Body of pancreas (tissue), 4 donors: ENCODE results near the gene ETNPPL. TPM values are rescaled to one million over a fixed set of nuclear protein-coding genes. Genes with fewer than 3 reads are reported as not detected.

Experiments used
- ATAC-seq: fragments of 150-250 bp; one replicate; pipeline ENCODE4 v1.9.1; 2016
- DNase-seq, 4 donors: peaks; one replicate each; pipeline ENCODE4 v3.0.0-alpha.2; 2019
- H3K27ac ChIP-seq, 4 donors: fragments of 200-600 bp; sonication (generic); 1 replicate in 3 of 4; 2 replicates in 1 of 4; pipeline versions ENCODE4 v1.5.1 to v1.6.1; 2016 to 2019; ENCODE audit warnings: mild to moderate bottlenecking in 1 of 4, mixed read lengths in 1 of 4, moderate library complexity in 1 of 4
- H3K27me3 ChIP-seq, 2 donors: fragments of 200-600 bp; sonication (generic); one replicate each; pipeline ENCODE4 v1.6.0; 2016; ENCODE audit warnings: mild to moderate bottlenecking in 1 of 2
- H3K36me3 ChIP-seq, 2 donors: fragments of 200-600 bp; sonication (generic); replicated peaks in 1 of 2; 2 replicates each; pipeline ENCODE4 v1.5.1; 2016; ENCODE audit warnings: low read depth in 2 of 2; ENCODE audit not compliant: insufficient read depth in 1 of 2
- H3K4me1 ChIP-seq: fragments of 200-600 bp; sonication (generic); one replicate; pipeline ENCODE4 v1.6.0; 2016
- H3K4me3 ChIP-seq, 2 donors: fragments of 200-600 bp; sonication (generic); 1 replicate in 1 of 2; 2 replicates in 1 of 2; pipeline ENCODE4 v1.5.1; 2016 to 2019
- H3K9me3 ChIP-seq, 3 donors: fragments of 200-600 bp; sonication (generic); 1 replicate in 2 of 3; 2 replicates in 1 of 3; pipeline ENCODE4 v1.5.1; 2016
- POLR2A ChIP-seq, 3 donors: fragments of 450-650 bp; IDR thresholded peaks; one replicate each; pipeline ENCODE4 v1.6.1; 2016; ENCODE audit warnings: antibody characterized with exemption in 3 of 3, mild to moderate bottlenecking in 2 of 3
- WGBS, 2 donors: methylation state at CpG; one replicate each; pipeline ENCODE4 v1.1.5; 2017; 5-methylcytosine and 5-hydroxymethylcytosine counted together
- intact Hi-C: fragments of 100-400 bp; cut with DNase I; formaldehyde crosslinking; loops from one replicate; pipeline ENCODE4 v1.15.1; 2023
- total RNA-seq, 2 donors: library from RNA; depleted of rRNA; stranded (reverse); fragments of >200 nt; gene quantifications; one replicate each; pipeline ENCODE4 v1.1.0, GENCODE V29; 2016
- TF ChIP-seq, protein P1 (sequence below), 7 experiments: fragments of 450-650 bp in 4 of 7; fragments of 200-600 bp in 3 of 7; sonication (generic) in 3 of 7; IDR thresholded peaks; one replicate each; pipeline ENCODE4 v1.5.1; 2016 to 2019; ENCODE audit warnings: antibody characterized with exemption in 7 of 7

ETNPPL gene
- total RNA-seq, 2 donors from 2014 or later = not detected

- Histone ChIP-seq H3K27me3 (no peaks in the 10 kb centered on the region), H3K4me1 (peaks cover 8% of the 10 kb centered on the region), H3K9me3 (no peaks in the 10 kb centered on the region), H3K36me3 (no peaks in the 10 kb centered on the region), H3K4me3 (no peak overlapping the region), H3K27ac (no peak overlapping the region)
- TF ChIP-seq POLR2A (IDR thresholded peaks at IDR 0.05) = no peak
- TF ChIP-seq, protein P1, sequence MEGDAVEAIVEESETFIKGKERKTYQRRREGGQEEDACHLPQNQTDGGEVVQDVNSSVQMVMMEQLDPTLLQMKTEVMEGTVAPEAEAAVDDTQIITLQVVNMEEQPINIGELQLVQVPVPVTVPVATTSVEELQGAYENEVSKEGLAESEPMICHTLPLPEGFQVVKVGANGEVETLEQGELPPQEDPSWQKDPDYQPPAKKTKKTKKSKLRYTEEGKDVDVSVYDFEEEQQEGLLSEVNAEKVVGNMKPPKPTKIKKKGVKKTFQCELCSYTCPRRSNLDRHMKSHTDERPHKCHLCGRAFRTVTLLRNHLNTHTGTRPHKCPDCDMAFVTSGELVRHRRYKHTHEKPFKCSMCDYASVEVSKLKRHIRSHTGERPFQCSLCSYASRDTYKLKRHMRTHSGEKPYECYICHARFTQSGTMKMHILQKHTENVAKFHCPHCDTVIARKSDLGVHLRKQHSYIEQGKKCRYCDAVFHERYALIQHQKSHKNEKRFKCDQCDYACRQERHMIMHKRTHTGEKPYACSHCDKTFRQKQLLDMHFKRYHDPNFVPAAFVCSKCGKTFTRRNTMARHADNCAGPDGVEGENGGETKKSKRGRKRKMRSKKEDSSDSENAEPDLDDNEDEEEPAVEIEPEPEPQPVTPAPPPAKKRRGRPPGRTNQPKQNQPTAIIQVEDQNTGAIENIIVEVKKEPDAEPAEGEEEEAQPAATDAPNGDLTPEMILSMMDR (IDR thresholded peaks at IDR 0.05) = no peak
- 81 to 88% methylated on average over 2 of the region's 2 CpGs for WGBS, 2 donors
- intact Hi-C loops = no loop called here
- ATAC-seq = no peak
- DNase-seq = no peak
These were observed 14.5 kb upstream of the ETNPPL start for GRCh38 chr4:108777388-108777787.

DNA sequence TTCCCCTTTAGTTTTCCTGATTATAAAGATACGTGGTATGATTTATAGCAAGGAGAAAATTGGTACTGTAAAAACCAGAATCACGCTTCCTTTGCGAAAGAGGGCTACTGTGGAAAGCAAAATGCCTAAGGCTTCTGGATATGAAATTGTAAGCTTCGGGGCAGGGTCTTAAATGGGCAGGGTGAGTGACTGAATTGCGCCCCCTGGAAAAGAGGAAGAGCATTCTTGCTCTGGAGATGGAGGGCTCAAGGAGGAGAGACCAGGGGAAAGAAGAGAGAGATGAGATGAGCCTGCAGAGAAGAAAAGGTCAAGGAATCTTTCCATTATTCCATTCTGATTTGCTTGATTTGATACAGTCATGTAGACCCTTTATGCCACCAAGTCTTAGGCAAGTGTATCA is 13.1 kb upstream of the ETNPPL start:
- Histone ChIP-seq H3K9me3 (no peaks in the 10 kb centered on the region), H3K27ac (no peak overlapping the region), H3K4me1 (peaks cover 8% of the 10 kb centered on the region), H3K27me3 (no peaks in the 10 kb centered on the region), H3K4me3 (no peak overlapping the region), H3K36me3 (no peaks in the 10 kb centered on the region)
- ATAC-seq (no peak), DNase-seq (no peak)
- TF ChIP-seq POLR2A (IDR thresholded peaks at IDR 0.05) = no peak
- TF ChIP-seq, protein P1 (IDR thresholded peaks at IDR 0.05) = no peak
- WGBS, 2 donors = 75 to 91% methylated on average over 5 of the region's 5 CpGs
- intact Hi-C loops = no loop called here

- Histone ChIP-seq H3K4me1 (peaks cover 8% of the 10 kb centered on the region), H3K36me3 (no peaks in the 10 kb centered on the region), H3K27me3 (no peaks in the 10 kb centered on the region), H3K9me3 (no peaks in the 10 kb centered on the region), H3K4me3 (no peak overlapping the region), H3K27ac (peak overlapping the region in 1 of 4 donors; percentile 39)
- TF ChIP-seq, protein P1 (IDR thresholded peaks at IDR 0.05) = peak in 6 of 7 experiments; percentile 32 to 60 (median 52)
- TF ChIP-seq POLR2A (IDR thresholded peaks at IDR 0.05) = no peak
- ATAC-seq (peak; percentile 96), DNase-seq (peak; percentile 80 to 90 (median 85))
- 39 to 44% methylated on average over 5 of the region's 5 CpGs for WGBS, 2 donors
- intact Hi-C loops = no loop called here
These were observed 12.1 kb upstream of the ETNPPL start for GRCh38 chr4:108774809-108775530.

DNA sequence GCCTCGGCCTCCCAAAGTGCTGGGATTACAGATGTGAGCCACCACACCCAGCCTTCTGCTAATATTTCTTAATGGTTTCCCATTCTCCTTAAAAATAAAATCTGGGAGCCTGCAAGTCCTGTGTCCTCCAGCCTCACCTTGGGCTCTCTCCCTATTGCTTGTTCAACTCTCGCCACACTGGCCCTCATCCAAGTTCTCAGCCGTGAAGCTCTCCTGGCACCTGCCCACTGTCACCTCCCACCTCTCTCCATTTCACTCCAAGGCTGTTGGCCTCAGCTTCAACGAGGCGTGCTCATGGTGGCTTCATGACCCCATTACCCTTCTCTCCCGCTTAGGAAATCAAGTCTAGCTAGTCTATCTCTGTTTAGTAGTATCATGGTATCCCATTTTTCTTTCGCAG is 9.5 kb upstream of the ETNPPL start:
- intact Hi-C loops = no loop called here
- Histone ChIP-seq H3K4me3 (no peak overlapping the region), H3K27ac (no peak overlapping the region), H3K27me3 (no peaks in the 10 kb centered on the region), H3K9me3 (no peaks in the 10 kb centered on the region), H3K4me1 (peaks cover 8% of the 10 kb centered on the region), H3K36me3 (no peaks in the 10 kb centered on the region)
- no peak for ATAC-seq
- DNase-seq = peak in 1 of 4 donors; percentile 16
- WGBS, 2 donors = 66 to 77% methylated on average over 7 of the region's 7 CpGs
- TF ChIP-seq, protein P1 (IDR thresholded peaks at IDR 0.05) = no peak
- no peak for TF ChIP-seq POLR2A (IDR thresholded peaks at IDR 0.05)

GRCh38 chr4:108766058-108766457 is 3.2 kb upstream of the ETNPPL start:
- H3K27me3 ChIP-seq = no peaks in the 10 kb centered on the region
- peaks cover 11% of the 10 kb centered on the region for H3K4me1 ChIP-seq
- intact Hi-C loops = no loop called here
- 43 to 53% methylated on average over 3 of the region's 3 CpGs for WGBS, 2 donors
- no peaks in the 10 kb centered on the region for H3K36me3 ChIP-seq
- no peak overlapping the region for H3K27ac ChIP-seq
- no peaks in the 10 kb centered on the region for H3K9me3 ChIP-seq
- DNase-seq (no peak), ATAC-seq (no peak)
- TF ChIP-seq POLR2A (IDR thresholded peaks at IDR 0.05) = no peak
- TF ChIP-seq, protein P1 (IDR thresholded peaks at IDR 0.05) = no peak
- H3K4me3 ChIP-seq = no peak overlapping the region
